Measurements from ENCODE around the gene ULK1.

ULK1 gene

GRCh38 chr12:131900397-131900796 lies 6.0 kb downstream of the ULK1 start:
- DNase-seq (ENCODE audit: insufficient read length, low spot score) (no peak), FAIRE-seq (no peak)
- TF ChIP-seq PAX5 (IDR thresholded peaks at IDR 0.05; ENCODE audit: insufficient read depth, low read length, severe bottlenecking): no peak
- TF ChIP-seq POLR2A (IDR thresholded peaks at IDR 0.05; ENCODE audit: low read depth, low read length): no peak
- TF ChIP-seq TAF1 (IDR thresholded peaks at IDR 0.05; ENCODE audit: low read depth, low read length): no peak
- no peak for TF ChIP-seq SPI1 (IDR thresholded peaks at IDR 0.05; ENCODE audit: low read depth, low read length)
- TF ChIP-seq POU2F2 (IDR thresholded peaks at IDR 0.05; ENCODE audit: low read depth, low read length): no peak
- TF ChIP-seq POLR2AphosphoS5 (IDR thresholded peaks at IDR 0.05; ENCODE audit: low read depth, low read length): no peak

GRCh38 chr12:131901431-131902331 lies 7.3 kb downstream of the ULK1 start:
- DNase-seq (ENCODE audit: insufficient read length, low spot score) (no peak), FAIRE-seq (no peak)
- TF ChIP-seq TAF1 (IDR thresholded peaks at IDR 0.05; ENCODE audit: low read depth, low read length) (no peak), POLR2A (IDR thresholded peaks at IDR 0.05; ENCODE audit: low read depth, low read length) (no peak), POLR2AphosphoS5 (IDR thresholded peaks at IDR 0.05; ENCODE audit: low read depth, low read length) (no peak), SPI1 (IDR thresholded peaks at IDR 0.05; ENCODE audit: low read depth, low read length) (no peak), POU2F2 (IDR thresholded peaks at IDR 0.05; ENCODE audit: low read depth, low read length) (no peak), PAX5 (IDR thresholded peaks at IDR 0.05; ENCODE audit: insufficient read depth, low read length, severe bottlenecking) (no peak)

GRCh38 chr12:131902332-131903241 lies 8.2 kb downstream of the ULK1 start:
- TF ChIP-seq POU2F2 (IDR thresholded peaks at IDR 0.05; ENCODE audit: low read depth, low read length): no peak
- TF ChIP-seq POLR2A (IDR thresholded peaks at IDR 0.05; ENCODE audit: low read depth, low read length): no peak
- no peak for TF ChIP-seq POLR2AphosphoS5 (IDR thresholded peaks at IDR 0.05; ENCODE audit: low read depth, low read length)
- TF ChIP-seq PAX5 (IDR thresholded peaks at IDR 0.05; ENCODE audit: insufficient read depth, low read length, severe bottlenecking): no peak
- no peak for TF ChIP-seq TAF1 (IDR thresholded peaks at IDR 0.05; ENCODE audit: low read depth, low read length)
- TF ChIP-seq SPI1 (IDR thresholded peaks at IDR 0.05; ENCODE audit: low read depth, low read length): no peak
- DNase-seq (ENCODE audit: insufficient read length, low spot score): no peak

GRCh38 chr12:131903270-131904255 lies 9.1 kb downstream of the ULK1 start:
- no peak for DNase-seq (ENCODE audit: insufficient read length, low spot score)
- FAIRE-seq: no peak
- TF ChIP-seq POU2F2 (IDR thresholded peaks at IDR 0.05; ENCODE audit: low read depth, low read length) (no peak), TAF1 (IDR thresholded peaks at IDR 0.05; ENCODE audit: low read depth, low read length) (no peak), POLR2A (IDR thresholded peaks at IDR 0.05; ENCODE audit: low read depth, low read length) (no peak), PAX5 (IDR thresholded peaks at IDR 0.05; ENCODE audit: insufficient read depth, low read length, severe bottlenecking) (no peak), SPI1 (IDR thresholded peaks at IDR 0.05; ENCODE audit: low read depth, low read length) (no peak), POLR2AphosphoS5 (IDR thresholded peaks at IDR 0.05; ENCODE audit: low read depth, low read length) (no peak)

More at GRCh38 chr12:131902332-131903241, 8.2 kb downstream of the ULK1 start:
- FAIRE-seq: no peak

- DNase-seq (ENCODE audit: insufficient read length, low spot score) (no peak), FAIRE-seq (no peak)
- TF ChIP-seq POU2F2 (IDR thresholded peaks at IDR 0.05; ENCODE audit: low read depth, low read length) (no peak), POLR2A (IDR thresholded peaks at IDR 0.05; ENCODE audit: low read depth, low read length) (no peak), POLR2AphosphoS5 (IDR thresholded peaks at IDR 0.05; ENCODE audit: low read depth, low read length) (no peak), PAX5 (IDR thresholded peaks at IDR 0.05; ENCODE audit: insufficient read depth, low read length, severe bottlenecking) (no peak)
These were observed 9.9 kb downstream of the ULK1 start for GRCh38 chr12:131904346-131904745.

- TF ChIP-seq POLR2A (IDR thresholded peaks at IDR 0.05; ENCODE audit: low read depth, low read length) (no peak), POLR2AphosphoS5 (IDR thresholded peaks at IDR 0.05; ENCODE audit: low read depth, low read length) (no peak), TAF1 (IDR thresholded peaks at IDR 0.05; ENCODE audit: low read depth, low read length) (no peak), PAX5 (IDR thresholded peaks at IDR 0.05; ENCODE audit: insufficient read depth, low read length, severe bottlenecking) (no peak), SPI1 (IDR thresholded peaks at IDR 0.05; ENCODE audit: low read depth, low read length) (no peak), POU2F2 (IDR thresholded peaks at IDR 0.05; ENCODE audit: low read depth, low read length) (no peak)
- no peak for DNase-seq (ENCODE audit: insufficient read length, low spot score)
- no peak for FAIRE-seq
These were observed 10.7 kb downstream of the ULK1 start for GRCh38 chr12:131905081-131905629.

GRCh38 chr12:131905630-131906091 lies 11.2 kb downstream of the ULK1 start:
- FAIRE-seq (no peak), DNase-seq (ENCODE audit: insufficient read length, low spot score) (no peak)
- TF ChIP-seq PAX5 (IDR thresholded peaks at IDR 0.05; ENCODE audit: insufficient read depth, low read length, severe bottlenecking) (no peak), TAF1 (IDR thresholded peaks at IDR 0.05; ENCODE audit: low read depth, low read length) (no peak), POLR2AphosphoS5 (IDR thresholded peaks at IDR 0.05; ENCODE audit: low read depth, low read length) (no peak), POU2F2 (IDR thresholded peaks at IDR 0.05; ENCODE audit: low read depth, low read length) (no peak), POLR2A (IDR thresholded peaks at IDR 0.05; ENCODE audit: low read depth, low read length) (no peak), SPI1 (IDR thresholded peaks at IDR 0.05; ENCODE audit: low read depth, low read length) (no peak)
